HG02571 (cell line): Measurements from ENCODE around the gene VDAC1.
"Not testable (repeated sequence)": the region's sequence is repeated elsewhere in the genome, so short reads cannot be mapped to it uniquely, and the experiment has no call there.

Experiments
- ATAC-seq: cut with Tn5 transposase; IDR thresholded peaks from one replicate; pipeline ENCODE4 v1.9.1; 2021; ENCODE audit warnings: mild to moderate bottlenecking, moderate library complexity; ENCODE audit not compliant: unreplicated experiment

The VDAC1 gene

GRCh38 chr5:133944263-133945185 is 60.3 kb downstream of the VDAC1 start:
- ATAC-seq: no peak

- ATAC-seq: no peak
These were observed 61.3 kb downstream of the VDAC1 start for GRCh38 chr5:133943475-133943817.

GRCh38 chr5:133942614-133943474 is 61.9 kb downstream of the VDAC1 start:
- ATAC-seq: no peak

GRCh38 chr5:133941456-133942196 is 63.1 kb downstream of the VDAC1 start:
- ATAC-seq: no peak

- ATAC-seq: no peak
These were observed 65.1 kb downstream of the VDAC1 start for GRCh38 chr5:133939668-133940067.

GRCh38 chr5:133938929-133939328 is 65.8 kb downstream of the VDAC1 start:
- no peak for ATAC-seq

- ATAC-seq: no peak
These were observed 66.5 kb downstream of the VDAC1 start for GRCh38 chr5:133938039-133938821.

GRCh38 chr5:133937628-133938027 is 67.1 kb downstream of the VDAC1 start:
- ATAC-seq: not testable (repeated sequence)

- ATAC-seq: no peak
These were observed 68.1 kb downstream of the VDAC1 start for GRCh38 chr5:133936651-133937015.

GRCh38 chr5:133935991-133936650 is 68.7 kb downstream of the VDAC1 start:
- not testable (repeated sequence) for ATAC-seq

GRCh38 chr5:133935667-133935940 is 69.2 kb downstream of the VDAC1 start:
- ATAC-seq: no peak

GRCh38 chr5:133934822-133935666 is 69.7 kb downstream of the VDAC1 start:
- no peak for ATAC-seq

- ATAC-seq: no peak
These were observed 70.5 kb downstream of the VDAC1 start for GRCh38 chr5:133934311-133934710.

GRCh38 chr5:133933670-133934295 is 71.0 kb downstream of the VDAC1 start:
- ATAC-seq: no peak

GRCh38 chr5:133933169-133933509 is 71.6 kb downstream of the VDAC1 start:
- no peak for ATAC-seq

GRCh38 chr5:133932441-133933168 is 72.2 kb downstream of the VDAC1 start:
- ATAC-seq: no peak

GRCh38 chr5:133931546-133931945 is 73.2 kb downstream of the VDAC1 start:
- no peak for ATAC-seq

GRCh38 chr5:133930813-133931090 is 74.0 kb downstream of the VDAC1 start:
- no peak for ATAC-seq
